GM19328 (cell line): Measurements from ENCODE around the gene THOC1.

Experiments used
- ATAC-seq: cut with Tn5 transposase; IDR thresholded peaks from one replicate; pipeline ENCODE4 v1.9.1; 2021; ENCODE audit warnings: mild to moderate bottlenecking, moderate library complexity; ENCODE audit not compliant: unreplicated experiment

The THOC1 gene

DNA sequence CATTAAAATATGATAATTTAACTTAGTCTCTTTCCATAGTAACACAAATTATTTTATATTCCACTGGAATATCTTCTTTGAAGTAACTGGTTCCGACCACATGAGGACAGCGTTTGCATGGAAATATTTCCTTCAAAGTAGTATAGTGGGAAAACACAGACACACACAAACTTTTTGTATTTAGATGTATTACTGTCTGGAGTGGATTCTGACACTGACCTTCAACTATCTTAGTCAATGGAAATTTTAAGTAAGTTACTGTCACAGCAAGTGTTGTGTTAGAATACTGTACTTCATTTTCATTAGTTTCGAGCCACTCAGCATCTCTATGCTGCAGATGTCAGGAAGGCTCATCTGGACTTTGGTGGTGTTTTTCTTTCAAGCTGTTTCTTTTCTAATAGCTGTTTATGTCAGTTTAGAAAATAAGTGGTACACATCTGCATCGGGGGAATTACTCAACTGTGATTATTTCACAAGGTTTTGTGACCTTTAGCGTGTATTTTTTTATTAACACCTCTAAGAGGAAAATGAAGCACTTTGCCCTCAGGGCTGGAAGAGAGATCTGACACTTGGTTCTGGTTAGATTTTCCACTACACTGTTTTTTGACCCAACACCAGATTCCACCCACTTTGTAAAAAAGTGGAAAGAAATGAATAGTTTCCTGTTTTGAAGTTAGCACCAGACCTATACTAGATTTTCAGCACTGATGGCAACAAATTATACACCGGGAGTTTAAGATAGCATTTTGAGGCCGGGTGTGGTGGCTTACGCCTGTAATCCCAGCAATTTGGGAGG lies 18.9 kb upstream of the THOC1 start:
- no peak for ATAC-seq

DNA sequence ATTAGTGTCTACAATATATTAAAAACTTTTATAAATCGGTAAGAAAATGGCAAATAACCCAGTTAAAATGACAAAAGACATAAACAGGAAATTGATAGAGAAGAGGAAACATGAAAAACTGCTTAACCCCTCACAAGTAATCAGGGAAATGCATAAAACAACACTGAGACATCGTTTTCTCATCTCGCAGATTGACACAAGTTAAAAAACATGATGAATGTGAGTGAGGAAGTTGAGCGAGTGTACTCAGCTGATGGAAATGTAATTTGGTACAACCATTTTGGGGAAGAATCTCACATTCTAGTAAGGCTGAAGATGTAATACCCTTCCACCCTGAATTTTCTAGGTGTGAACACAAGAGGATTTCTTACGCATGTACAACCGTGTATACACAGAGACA lies 18.0 kb upstream of the THOC1 start:
- ATAC-seq: no peak

DNA sequence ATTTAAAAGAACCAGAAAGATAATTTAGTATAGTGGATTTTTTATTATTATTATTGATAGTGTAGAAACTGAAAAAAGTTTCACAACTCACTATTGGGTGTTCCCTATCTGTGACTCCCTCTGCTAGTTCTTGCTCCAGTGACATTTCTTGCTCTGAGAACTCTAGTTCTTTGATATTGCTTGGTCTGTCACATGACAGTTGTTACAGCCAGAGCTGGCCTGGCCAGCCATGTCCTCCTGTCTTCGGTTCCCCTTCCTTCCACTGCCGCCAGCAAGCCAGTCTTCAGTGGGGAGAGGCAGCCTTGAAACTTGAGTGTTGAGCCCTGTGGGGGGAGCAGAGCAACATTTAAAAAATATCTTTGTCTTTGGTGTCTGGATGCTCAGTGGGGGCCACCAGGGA lies 7.6 kb upstream of the THOC1 start:
- no peak for ATAC-seq

DNA sequence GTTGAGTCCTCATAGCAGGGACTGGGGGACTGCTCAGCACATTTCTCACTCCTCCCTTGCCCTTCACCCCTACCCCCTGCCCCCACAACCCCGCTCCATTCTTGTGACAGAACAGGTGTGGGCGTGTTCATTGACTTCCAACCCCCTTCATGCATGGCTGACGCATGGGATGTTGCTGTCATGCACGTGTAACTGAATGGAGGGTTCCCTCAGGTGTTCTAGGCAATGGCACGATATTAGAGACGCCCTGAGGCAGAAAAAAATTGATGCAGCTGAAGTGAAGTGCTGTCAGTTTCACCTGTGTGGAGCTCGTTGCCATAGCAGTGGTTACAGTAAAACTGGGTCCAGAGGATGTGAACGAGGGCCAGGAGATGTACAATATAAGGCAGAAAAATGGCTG lies 6.5 kb upstream of the THOC1 start:
- ATAC-seq: no peak

DNA sequence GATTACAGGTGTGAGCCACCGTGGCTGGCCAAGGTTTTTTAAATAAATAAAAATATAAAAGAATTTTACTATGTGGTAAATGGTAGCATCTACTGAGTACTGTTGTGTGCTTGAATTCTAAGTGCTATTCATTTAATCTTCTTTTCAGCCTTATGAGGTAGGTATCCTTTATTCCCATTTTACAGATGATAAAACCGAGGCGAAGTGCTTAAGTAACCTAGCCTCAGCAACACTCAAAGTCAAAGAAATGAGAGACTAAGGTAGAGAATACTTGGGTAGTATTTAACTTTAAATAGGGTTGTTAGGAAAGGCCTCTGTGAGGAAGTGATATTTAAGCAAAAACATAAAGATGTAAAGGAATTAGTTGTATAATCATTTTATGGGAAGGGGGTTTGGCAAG lies 5.7 kb upstream of the THOC1 start:
- no peak for ATAC-seq

DNA sequence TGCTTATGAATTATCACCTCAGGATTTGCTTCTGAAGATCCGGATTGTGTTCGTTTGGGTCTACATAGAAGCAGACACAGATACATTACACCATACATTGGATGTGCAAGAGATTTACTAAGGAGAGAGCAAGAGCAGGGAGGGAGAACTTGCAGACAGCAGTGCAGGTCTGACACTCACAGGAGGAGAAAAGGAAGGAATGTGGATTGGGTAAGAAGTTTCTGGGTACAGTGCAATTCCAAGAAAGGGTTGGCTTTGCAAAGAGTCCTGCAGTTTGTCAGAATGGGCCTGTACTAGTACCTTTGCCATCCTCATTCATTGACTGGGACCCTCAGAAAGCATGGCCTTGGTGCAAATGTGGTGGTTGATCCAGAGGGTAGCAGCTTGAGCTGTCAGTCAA lies 4.8 kb upstream of the THOC1 start:
- no peak for ATAC-seq

DNA sequence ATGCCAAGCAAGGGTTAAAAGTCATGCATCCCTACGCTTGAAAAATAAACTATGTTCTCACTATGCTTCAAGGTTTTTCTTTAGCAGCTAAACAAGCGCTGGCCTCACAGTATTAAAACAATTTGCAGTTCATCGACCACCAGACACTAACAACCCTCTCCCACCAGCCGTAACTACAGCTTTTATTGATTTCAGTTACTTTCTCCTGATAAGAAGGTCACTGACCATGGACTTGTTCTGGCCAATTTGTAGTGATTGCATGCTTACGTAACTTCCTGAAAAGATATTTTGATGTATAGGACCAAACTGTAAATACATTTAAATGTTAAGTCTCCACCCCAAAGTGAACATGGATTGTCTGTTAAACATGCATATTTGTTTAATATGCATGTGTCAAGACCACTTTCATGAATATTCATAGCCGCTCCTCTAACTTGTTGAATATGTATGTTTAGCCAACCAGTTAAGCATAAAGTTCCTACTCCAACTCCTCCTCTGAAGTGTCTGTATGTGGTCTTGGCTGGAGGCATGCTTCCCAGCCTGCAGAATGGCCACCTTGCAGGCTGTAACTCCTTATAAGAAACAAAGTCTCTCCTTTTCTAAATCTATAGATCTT lies 1.7 kb upstream of the THOC1 start:
- no peak for ATAC-seq

DNA sequence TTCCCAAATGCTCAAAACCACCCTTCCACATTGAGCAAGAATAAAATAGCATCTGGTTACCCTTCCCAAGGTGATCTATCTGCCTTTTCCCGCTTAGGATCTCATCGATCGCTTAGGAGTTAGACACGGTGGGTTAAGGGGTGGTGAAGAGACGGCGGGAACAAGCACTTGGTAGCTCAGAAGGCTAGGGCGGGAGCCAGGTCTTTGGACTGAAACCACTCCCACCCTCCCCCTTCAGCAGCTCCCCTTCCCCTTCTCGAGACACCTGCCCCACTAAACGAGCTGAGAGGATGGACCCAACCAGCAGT lies 513 bp downstream of the THOC1 start:
- ATAC-seq: no peak

DNA sequence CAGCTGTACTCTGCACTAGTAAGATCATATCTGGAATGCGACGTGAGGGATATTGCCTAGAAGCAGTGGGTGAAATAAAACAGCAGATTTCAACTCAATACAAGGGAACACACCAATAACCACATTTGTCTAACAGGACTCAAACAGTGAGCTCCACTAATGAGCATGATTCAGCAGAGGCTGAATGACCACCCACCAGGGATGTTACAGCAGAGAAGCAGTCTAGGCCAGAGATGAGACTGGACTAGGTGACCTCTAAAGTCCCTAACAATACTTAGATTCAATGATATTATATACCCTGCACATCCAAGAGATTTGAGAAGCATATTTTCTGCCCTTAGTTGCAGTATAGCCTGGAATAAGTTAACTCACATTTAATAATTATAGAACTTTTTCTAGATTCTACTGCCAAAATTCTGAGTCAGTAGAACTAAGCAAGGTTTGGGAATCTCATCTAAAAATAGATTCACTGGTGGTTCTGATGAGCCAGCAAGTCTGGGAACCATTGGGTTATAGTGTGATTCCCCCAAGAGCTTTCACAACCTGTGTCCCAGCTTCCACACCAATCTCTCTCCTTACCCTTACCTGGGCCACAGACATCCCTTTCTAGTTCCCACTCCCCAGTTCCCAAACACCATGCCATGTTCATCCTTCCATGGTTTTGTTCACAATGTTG lies 6.3 kb downstream of the THOC1 start:
- ATAC-seq: no peak

DNA sequence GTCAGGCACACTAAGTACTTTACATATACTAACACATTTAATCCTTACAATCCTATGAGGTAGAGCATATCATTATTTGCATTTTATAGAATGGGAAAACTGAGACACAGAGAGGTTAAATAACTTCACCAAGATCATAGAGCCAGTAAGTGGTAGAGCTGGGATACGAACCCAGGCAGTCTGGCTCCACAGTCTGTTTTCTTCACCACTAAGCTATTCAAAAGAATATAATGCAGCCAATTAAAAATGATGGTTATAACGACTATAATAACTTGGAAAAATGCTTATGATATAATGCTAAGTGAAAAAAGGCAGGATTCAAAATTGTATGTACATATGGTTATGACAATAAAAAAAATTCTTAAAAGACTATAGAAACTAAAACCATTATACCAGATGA lies 7.3 kb downstream of the THOC1 start:
- no peak for ATAC-seq

DNA sequence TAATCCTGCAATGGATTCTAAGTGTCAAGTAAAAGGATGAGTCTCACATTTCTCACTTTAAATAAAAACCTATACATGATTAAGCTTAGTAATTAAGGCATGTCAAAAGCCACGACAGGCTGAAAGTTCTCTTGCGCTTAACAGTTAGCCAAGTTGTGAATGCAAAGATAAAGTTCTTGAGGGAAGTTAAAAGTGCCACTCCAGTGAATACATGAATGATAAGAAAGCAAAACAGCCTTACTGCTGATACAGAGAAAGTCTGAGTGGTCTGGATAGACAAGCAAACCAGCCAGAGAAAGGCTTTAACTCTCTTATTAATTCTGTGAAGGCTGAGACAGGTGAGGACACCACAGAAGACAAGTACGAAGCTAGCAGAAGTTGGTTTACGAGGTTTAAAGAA lies 12.7 kb downstream of the THOC1 start:
- no peak for ATAC-seq

DNA sequence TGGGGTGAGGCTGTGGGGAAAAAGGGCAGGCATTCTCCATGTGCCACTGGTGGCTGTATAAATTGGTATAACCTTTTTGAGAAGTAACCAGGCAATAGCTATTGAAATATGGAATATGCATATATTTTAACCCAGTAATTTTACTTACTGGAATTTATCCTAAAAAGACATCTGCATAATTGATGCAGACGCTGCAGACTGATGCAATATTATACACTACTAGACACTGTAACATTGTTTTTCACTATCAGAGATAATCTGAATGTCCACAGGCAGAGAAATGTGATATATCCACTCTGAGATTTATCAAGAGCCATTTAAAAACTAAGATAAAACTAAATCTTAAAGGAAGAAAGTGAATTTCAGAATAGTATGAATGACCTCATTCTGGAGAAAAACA lies 14.7 kb downstream of the THOC1 start:
- no peak for ATAC-seq

DNA sequence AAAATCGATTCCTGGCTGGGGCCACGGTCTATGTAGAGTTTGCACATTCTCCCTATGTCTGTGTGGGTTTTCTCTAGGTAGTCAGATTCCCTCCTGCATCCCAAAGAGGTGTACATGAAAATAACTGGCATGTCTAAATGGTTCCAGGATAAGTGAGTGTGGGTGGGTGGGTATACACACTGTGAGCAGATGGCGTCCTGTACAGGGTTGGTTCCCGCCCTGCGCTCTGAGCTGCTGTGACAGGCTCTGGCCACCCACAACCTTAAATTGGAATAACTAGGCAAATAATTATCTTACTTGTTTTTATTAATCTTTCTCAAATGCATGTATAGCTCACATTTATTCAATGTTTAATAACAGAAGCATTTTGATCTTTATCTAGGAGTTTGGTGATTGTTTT lies 16.3 kb downstream of the THOC1 start:
- no peak for ATAC-seq

DNA sequence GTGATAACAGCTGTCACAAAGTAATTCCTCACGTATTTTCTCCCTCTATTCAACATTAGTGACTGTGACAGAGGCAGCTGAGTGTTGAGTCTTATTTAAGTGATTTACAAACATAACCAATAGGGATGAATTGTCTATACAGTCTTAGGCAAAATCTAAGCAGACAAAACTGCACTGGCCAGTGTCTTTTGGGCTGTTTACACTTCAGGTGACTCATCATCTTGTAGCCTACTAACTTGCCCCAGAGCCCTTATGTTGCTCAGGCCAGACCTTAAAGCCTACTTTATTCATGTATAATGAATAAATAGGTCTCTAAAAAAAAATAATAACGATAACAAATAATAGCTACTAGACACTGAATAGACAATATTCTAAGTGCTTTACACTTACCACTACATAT lies 17.2 kb downstream of the THOC1 start:
- ATAC-seq: no peak

DNA sequence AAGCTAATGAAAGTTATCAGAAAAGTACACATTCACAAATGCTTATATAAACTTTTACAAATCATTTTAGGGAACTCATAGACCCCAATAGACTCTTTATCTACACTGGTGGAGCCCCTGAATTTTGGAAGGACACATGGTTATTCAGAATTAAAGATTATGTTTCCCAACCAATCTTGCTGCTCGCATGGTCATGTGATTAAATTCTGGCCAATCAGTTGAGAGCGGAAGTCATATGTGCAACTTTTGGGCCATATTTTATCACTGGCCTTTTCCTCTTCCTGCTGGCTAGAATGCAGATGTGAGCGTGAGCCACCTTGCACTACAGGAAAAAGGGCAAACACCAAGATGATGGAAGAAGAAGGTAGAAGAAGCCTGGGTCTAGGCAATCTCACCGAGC lies 19.8 kb downstream of the THOC1 start:
- ATAC-seq: no peak

DNA sequence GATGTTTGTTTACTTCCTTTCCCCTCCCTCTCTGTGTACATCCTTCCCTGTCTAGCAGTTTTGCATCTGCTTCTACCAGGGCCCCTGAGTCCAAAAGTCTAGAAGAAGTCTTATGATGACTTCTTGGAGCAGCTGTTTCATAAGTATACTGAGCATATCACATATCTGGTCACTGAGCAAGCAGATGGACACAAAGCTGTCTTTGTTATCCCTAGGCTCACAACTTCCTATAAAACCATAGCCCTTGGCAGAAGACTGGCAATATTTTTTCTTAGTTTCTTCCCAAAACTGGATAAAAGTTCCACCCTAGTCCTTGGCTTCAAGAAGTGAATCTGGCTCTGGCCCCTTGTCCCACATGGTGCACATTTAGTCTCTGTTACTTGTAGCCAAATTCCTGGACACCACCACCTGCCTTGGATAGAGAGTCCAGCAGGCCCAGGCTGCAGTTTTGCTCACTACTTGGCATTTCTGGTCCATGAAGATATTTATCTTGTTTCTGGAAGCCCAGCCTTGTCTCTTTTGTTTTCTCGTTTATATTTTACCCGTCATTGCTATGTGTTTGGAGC lies 22.5 kb downstream of the THOC1 start:
- ATAC-seq: no peak

DNA sequence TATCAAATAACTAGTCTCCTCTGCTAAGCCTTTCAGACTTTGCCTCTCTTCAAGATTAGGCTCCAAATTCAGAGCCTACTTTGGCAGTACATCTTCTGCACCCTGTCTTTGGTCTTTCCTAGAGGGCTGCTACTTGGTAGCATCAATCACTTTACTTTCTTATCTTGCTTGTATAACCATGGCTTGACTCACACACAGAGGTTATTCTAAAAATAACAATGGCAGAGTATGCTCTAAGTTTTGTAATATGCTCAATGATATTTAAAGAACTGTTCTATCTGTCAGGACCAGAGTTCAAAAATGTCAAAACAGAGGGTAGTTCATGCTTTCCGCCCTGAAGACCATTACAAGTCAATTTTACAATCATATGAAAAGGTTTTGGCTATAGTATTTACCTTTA lies 27.7 kb downstream of the THOC1 start:
- no peak for ATAC-seq

DNA sequence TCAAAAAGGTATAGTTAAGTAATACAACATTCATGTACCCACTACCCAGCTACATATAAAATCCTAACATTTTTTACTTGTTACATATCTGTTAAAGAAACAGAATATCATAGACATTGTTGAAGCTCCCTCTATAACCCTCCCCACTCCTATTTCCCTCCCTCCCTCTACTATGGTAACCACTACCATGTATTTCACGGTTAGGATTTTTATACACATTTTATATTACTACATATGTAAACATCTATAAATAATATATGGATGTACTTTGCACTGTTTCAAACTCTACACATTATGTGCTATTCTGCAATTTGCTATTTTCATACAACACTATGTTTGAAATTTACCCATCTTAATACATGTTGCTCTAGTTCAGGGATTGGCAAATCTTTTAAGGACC lies 36.3 kb downstream of the THOC1 start:
- no peak for ATAC-seq

DNA sequence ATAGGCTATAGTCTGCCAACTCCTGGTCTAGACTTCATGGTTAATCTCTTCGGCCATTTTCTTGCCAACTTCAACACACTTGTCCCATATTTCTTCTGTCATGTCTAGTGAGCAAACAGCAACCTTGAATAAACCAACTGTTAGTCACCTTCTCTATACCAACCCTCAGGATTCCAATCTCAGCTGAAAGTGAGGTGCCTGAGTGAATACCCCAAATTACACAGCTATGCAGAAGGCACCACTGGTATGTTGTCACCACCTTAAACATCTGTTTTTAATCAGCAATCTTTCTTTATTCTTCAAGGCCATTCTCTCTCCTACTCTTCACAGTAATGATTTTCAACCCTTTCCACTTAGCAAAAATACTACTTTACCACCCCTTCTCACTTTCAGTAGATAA lies 39.3 kb downstream of the THOC1 start:
- ATAC-seq: no peak

DNA sequence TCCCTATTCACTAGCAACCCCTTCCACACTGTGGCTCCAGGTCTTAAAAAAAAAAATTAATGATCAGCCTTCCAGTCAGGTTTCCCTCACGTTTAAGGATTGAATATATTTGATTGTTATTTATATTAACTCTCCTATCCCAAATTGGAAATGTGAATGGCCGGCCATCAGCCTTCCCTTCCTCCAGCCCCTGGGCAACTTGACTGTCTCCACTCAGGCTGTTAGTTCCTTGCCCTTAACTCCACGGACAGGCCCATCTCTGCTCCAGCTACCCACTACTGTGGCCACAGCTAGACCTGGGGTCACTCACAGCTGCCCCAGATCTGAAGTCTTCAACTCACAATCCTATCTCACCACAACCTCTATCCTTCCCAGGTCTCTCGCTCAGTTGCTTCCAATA lies 39.9 kb downstream of the THOC1 start:
- ATAC-seq: no peak

DNA sequence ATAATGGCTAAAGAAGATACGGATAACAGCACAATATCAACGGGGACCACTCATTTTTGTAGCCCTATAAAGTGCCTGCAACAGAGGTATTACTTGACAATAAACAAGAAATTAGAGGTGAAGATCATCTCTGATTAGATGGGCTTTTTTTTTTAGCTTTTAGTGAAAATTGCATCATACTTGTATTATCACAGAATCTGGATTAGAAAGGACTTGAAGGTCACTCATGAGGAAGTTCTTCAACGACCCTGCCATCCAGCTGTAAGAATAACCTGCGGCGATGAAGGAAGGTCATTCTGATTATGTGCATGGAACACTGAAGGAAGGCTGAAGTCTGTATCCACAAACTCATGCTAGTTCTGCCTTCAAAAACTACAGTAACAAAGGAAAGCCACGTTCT lies 40.5 kb downstream of the THOC1 start:
- ATAC-seq: no peak

DNA sequence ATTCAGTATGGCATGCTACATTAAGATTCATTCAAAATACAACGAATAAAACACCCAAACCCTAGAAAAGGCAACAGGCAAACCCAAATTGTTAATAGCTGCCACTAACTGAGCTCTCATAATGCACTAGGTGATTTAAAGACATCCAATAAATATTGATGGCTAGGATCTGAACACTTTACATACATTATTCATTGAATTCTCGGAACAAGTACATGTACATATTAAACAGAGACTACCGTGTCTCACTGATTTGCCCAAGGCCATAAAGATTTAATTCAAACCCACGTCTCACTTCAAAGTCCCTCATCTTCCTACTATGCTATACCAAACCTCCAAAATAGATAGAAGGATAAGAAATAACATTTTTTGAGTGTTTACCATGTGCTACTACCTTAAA lies 42.1 kb downstream of the THOC1 start:
- ATAC-seq: no peak
